PC-9 (cell line): ENCODE results near the gene DEXI.

ENCODE experiments used
- CTCF ChIP-seq: fragments of 200-600 bp; sonication (generic); conservative IDR thresholded peaks from 2 replicates; pipeline ENCODE4 v1.6.1; 2017; ENCODE audit warnings: mixed run types, antibody characterized with exemption, mild to moderate bottlenecking, moderate library complexity
- EZH2 ChIP-seq: fragments of 200-600 bp; sonication (generic); IDR thresholded peaks from 2 replicates; pipeline ENCODE4 v1.8.0; 2017; ENCODE audit warnings: antibody characterized with exemption, low read depth

DNA sequence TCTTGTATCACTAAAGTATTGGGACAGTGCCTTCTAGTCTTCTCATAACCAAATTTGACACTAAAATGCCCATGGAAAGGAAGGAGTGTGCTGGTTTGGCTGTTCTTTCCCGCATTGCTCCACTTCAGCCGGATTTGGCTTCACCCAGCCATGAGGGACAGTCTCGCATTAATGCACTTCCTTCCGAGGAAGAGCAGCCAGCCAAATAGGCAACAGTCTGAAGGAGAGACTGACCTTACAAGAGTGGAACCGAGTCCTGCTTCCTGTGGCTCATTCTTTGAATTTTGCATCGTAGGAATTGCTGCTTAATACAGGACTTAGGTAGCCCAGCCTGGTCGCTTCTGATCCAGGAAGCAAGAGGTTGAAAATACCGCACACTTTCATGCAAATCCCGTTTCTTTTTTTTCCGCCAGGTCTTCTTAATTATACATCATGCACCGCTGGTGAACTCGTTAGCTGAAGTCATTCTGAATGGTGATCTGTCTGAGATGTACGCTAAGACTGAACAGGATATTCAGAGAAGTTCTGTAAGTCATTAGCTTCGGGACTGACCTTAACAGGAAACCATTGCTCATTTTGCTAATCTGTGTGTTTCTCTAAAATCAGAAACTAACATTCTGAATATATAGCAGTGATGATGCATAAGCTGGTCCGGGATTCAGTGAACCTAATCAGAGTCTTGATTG is 40.3 kb upstream of the DEXI start:
- no peak for TF ChIP-seq CTCF
- no peak for TF ChIP-seq EZH2
